Astrocyte (in vitro differentiated cells and primary cell): ENCODE measurements around the gene MEFV. TPM values are rescaled to one million over a fixed set of nuclear protein-coding genes. Genes with fewer than 3 reads are reported as not detected.

Experiments used
- DNase-seq: peaks from one replicate; pipeline ENCODE4 v3.0.0-alpha.2; 2010; ENCODE audit warnings: low read depth
- FAIRE-seq: peaks from 2 replicates; lab custom pipeline; 2011; peaks lifted over from hg19 to GRCh38; lab: Jason Lieb, UNC
- H2AFZ ChIP-seq: 2 replicates; pipeline ENCODE4 v1.6.0; 2012; ENCODE audit warnings: low read depth, low read length, inconsistent platforms
- H3K27ac ChIP-seq: 2 replicates; pipeline ENCODE4 v1.5.1; 2011; ENCODE audit warnings: low read depth, low read length, inconsistent platforms
- H3K27me3 ChIP-seq: 2 replicates; pipeline ENCODE4 v1.6.0; 2011; ENCODE audit warnings: low read length, inconsistent platforms; ENCODE audit not compliant: insufficient read depth
- H3K36me3 ChIP-seq: 2 replicates; pipeline ENCODE4 v1.5.1; 2011; ENCODE audit warnings: low read length, inconsistent platforms; ENCODE audit not compliant: insufficient read depth
- H3K4me1 ChIP-seq: 2 replicates; pipeline ENCODE4 v1.5.1; 2011; ENCODE audit warnings: low read length, inconsistent platforms; ENCODE audit not compliant: insufficient read depth
- H3K4me2 ChIP-seq: 2 replicates; pipeline ENCODE4 v1.6.0; 2012; ENCODE audit warnings: low read length, inconsistent platforms
- H3K4me3 ChIP-seq: 2 replicates; pipeline ENCODE4 v1.5.1; 2011; ENCODE audit warnings: low read depth, mild to moderate bottlenecking, low read length, inconsistent platforms; ENCODE audit not compliant: insufficient read depth
- H3K79me2 ChIP-seq: 2 replicates; pipeline ENCODE4 v1.6.0; 2012; ENCODE audit warnings: mild to moderate bottlenecking, low read length, inconsistent platforms; ENCODE audit not compliant: insufficient read depth
- H3K9ac ChIP-seq: 2 replicates; pipeline ENCODE4 v1.6.0; 2012; ENCODE audit warnings: mild to moderate bottlenecking, low read length, inconsistent platforms
- H3K9me3 ChIP-seq: 2 replicates; pipeline ENCODE4 v1.5.1; 2012; ENCODE audit warnings: low read depth, mild to moderate bottlenecking, low read length, inconsistent platforms; ENCODE audit not compliant: insufficient read depth
- H4K20me1 ChIP-seq: 2 replicates; pipeline ENCODE4 v1.6.0; 2012; ENCODE audit warnings: low read length, inconsistent platforms; ENCODE audit not compliant: insufficient read depth
- H3K27ac Mint-ChIP-seq: one replicate; pipeline ENCODE4 v1.8.0; 2021; ENCODE audit warnings: mild to moderate bottlenecking, mixed read lengths; ENCODE audit not compliant: unreplicated experiment
- H3K27me3 Mint-ChIP-seq: one replicate; pipeline ENCODE4 v1.8.0; 2021; ENCODE audit warnings: low read depth, mixed read lengths; ENCODE audit not compliant: unreplicated experiment
- H3K36me3 Mint-ChIP-seq: one replicate; pipeline ENCODE4 v1.8.0; 2021; ENCODE audit warnings: low read depth, mixed read lengths; ENCODE audit not compliant: unreplicated experiment
- H3K4me1 Mint-ChIP-seq: one replicate; pipeline ENCODE4 v1.8.0; 2021; ENCODE audit warnings: low read depth, mixed read lengths; ENCODE audit not compliant: unreplicated experiment
- H3K4me3 Mint-ChIP-seq: one replicate; pipeline ENCODE4 v1.8.0; 2021; ENCODE audit warnings: mild to moderate bottlenecking, moderate library complexity, mixed read lengths; ENCODE audit not compliant: unreplicated experiment
- H3K9me3 Mint-ChIP-seq: one replicate; pipeline ENCODE4 v1.8.0; 2021; ENCODE audit warnings: mild to moderate bottlenecking, mixed read lengths; ENCODE audit not compliant: unreplicated experiment
- CTCF ChIP-seq: IDR thresholded peaks from 2 replicates; pipeline ENCODE4 v1.5.1; 2011; ENCODE audit warnings: low read depth, mild to moderate bottlenecking, inconsistent platforms, low read length, moderate library complexity; ENCODE audit not compliant: insufficient read depth
- EZH2 ChIP-seq: IDR thresholded peaks from 2 replicates; pipeline ENCODE4 v1.6.1; 2012; ENCODE audit warnings: mild to moderate bottlenecking, low read length, inconsistent platforms; ENCODE audit not compliant: insufficient read depth
- total RNA-seq: library from RNA; stranded (reverse); gene quantifications from 2 replicates; pipeline ENCODE4 v1.2.1, GENCODE V29; 2021

Gene MEFV
- total RNA-seq, 1 donor from 2014 or later = not detected

- H3K36me3 ChIP-seq = no peaks in the 10 kb centered on the region
- H3K4me3 Mint-ChIP-seq = no peak overlapping the region
- no peak overlapping the region for H3K4me2 ChIP-seq
- no peak overlapping the region for H3K27ac Mint-ChIP-seq
- FAIRE-seq (no peak), DNase-seq (peak; percentile 57)
- peaks cover 19% of the 10 kb centered on the region for H3K27me3 Mint-ChIP-seq
- H3K9me3 ChIP-seq = no peaks in the 10 kb centered on the region
- H2AFZ ChIP-seq = no peak overlapping the region
- no peaks in the 10 kb centered on the region for H3K27me3 ChIP-seq
- H3K9me3 Mint-ChIP-seq = peaks cover 7% of the 10 kb centered on the region
- H3K27ac ChIP-seq = no peak overlapping the region
- H3K4me1 ChIP-seq = peaks cover 2% of the 10 kb centered on the region
- no peak overlapping the region for H3K9ac ChIP-seq
- TF ChIP-seq CTCF = no peak
- no peak for TF ChIP-seq EZH2
- H3K36me3 Mint-ChIP-seq = no peaks in the 10 kb centered on the region
- no peaks in the 10 kb centered on the region for H4K20me1 ChIP-seq
- no peaks in the 10 kb centered on the region for H3K4me1 Mint-ChIP-seq
- no peaks in the 10 kb centered on the region for H3K79me2 ChIP-seq
- H3K4me3 ChIP-seq = no peak overlapping the region
Observed at GRCh38 chr16:3256866-3257465, 533 bp upstream of the MEFV start.

GRCh38 chr16:3254309-3254708, 2.1 kb downstream of the MEFV start:
- H3K27me3 Mint-ChIP-seq = peaks cover 22% of the 10 kb centered on the region

More at GRCh38 chr16:3254309-3254708, 2.1 kb downstream of the MEFV start:
- no peaks in the 10 kb centered on the region for H3K36me3 ChIP-seq
- no peak for TF ChIP-seq CTCF
- TF ChIP-seq EZH2 = no peak
- peaks cover 2% of the 10 kb centered on the region for H3K4me1 ChIP-seq
- Mint-ChIP-seq H3K27ac (no peak overlapping the region), H3K4me1 (no peaks in the 10 kb centered on the region), H3K9me3 (peaks cover 7% of the 10 kb centered on the region), H3K4me3 (no peak overlapping the region), H3K36me3 (no peaks in the 10 kb centered on the region)
- no peak overlapping the region for H3K27ac ChIP-seq
- H3K4me2 ChIP-seq = no peak overlapping the region
- no peaks in the 10 kb centered on the region for H3K27me3 ChIP-seq
- no peak overlapping the region for H2AFZ ChIP-seq
- FAIRE-seq (no peak), DNase-seq (no peak)
- H4K20me1 ChIP-seq = no peaks in the 10 kb centered on the region
- no peak overlapping the region for H3K9ac ChIP-seq
- H3K4me3 ChIP-seq = no peak overlapping the region
- H3K9me3 ChIP-seq = no peaks in the 10 kb centered on the region
- H3K79me2 ChIP-seq = no peaks in the 10 kb centered on the region
